Mammary epithelial cell (primary cell): ENCODE measurements around the gene EMILIN2.

Experiments
- CTCF ChIP-seq, 2 donors: IDR thresholded peaks in 1 of 2; conservative IDR thresholded peaks in 1 of 2; 2 replicates each; pipeline ENCODE4 v1.5.1; 2011 to 2012; ENCODE audit warnings: inconsistent platforms in 2 of 2, low read length in 2 of 2, mild to moderate bottlenecking in 2 of 2, control low read depth in 1 of 2, low read depth in 1 of 2; ENCODE audit not compliant: insufficient read depth in 1 of 2; ENCODE audit errors: extremely low read depth in 1 of 2
- EZH2 ChIP-seq: IDR thresholded peaks from 2 replicates; pipeline ENCODE4 v1.6.1; 2012; ENCODE audit warnings: low read length, inconsistent platforms, borderline replicate concordance

DNA sequence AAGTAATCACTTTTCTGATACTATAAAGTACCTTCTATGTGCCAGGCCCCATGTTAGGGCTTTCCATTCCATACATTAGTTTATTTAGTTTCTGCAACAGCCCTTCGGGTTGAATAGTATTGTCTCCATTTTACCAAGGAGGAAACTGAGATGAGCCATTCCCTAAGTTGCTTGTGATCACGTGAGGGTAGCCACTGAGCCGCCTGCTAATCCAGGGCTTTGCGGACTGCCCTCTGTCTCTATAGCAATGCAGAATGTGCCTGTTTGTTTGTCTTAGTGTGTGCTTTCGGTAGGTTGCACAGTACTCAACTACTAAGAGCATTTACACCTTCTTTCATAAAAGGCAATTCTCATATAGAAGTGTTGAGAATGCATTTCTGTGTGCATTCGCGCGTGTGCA, 5.0 kb downstream of the EMILIN2 start:
- TF ChIP-seq CTCF (conservative IDR thresholded peaks at IDR 0.05 in 1 of 2, IDR thresholded peaks at IDR 0.05 in 1 of 2; ENCODE audit: extremely low read depth in 1 of 2, insufficient read depth in 1 of 2, low read depth in 1 of 2, low read length in 2 of 2) (no peak), EZH2 (no peak)
